Mucosa of gallbladder (tissue), 1 donor: ENCODE data around the gene RPS21. TPM values are rescaled to one million over a fixed set of nuclear protein-coding genes. Genes with fewer than 3 reads are reported as not detected.
"Not testable (repeated sequence)": the region's sequence is repeated elsewhere in the genome, so short reads cannot be mapped to it uniquely, and the experiment has no call there.

Experiments used
- DNase-seq: peaks from one replicate; pipeline ENCODE4 v3.0.0-alpha.2; 2020; ENCODE audit warnings: low spot score
- total RNA-seq: library from RNA; stranded (reverse); gene quantifications from one replicate; pipeline ENCODE4 v1.2.1, GENCODE V29; 2021
- donor health status: DM: no; HTN: no; CAD: no.

The RPS21 gene
- total RNA-seq, 1 donor from 2014 or later, result 968 TPM

- DNase-seq, result no peak
These were observed 21.0 kb upstream of the RPS21 start for GRCh38 chr20:62365814-62366369.

- DNase-seq, result no peak
These were observed 20.4 kb upstream of the RPS21 start for GRCh38 chr20:62366370-62367135.

GRCh38 chr20:62367136-62367632 lies 19.7 kb upstream of the RPS21 start, which contains the start of gene LAMA5:
LAMA5 (minus strand) TSS chr20:62367312; CDS start chr20:62367245, 67 bp downstream.
- DNase-seq, result no peak

GRCh38 chr20:62367633-62368391 lies 19.1 kb upstream of the RPS21 start:
- DNase-seq, result no peak

GRCh38 chr20:62368392-62368975 lies 18.4 kb upstream of the RPS21 start:
- no peak for DNase-seq

GRCh38 chr20:62368976-62369814 lies 17.7 kb upstream of the RPS21 start:
- no peak for DNase-seq

GRCh38 chr20:62369815-62370114 lies 17.1 kb upstream of the RPS21 start:
- no peak for DNase-seq

GRCh38 chr20:62370115-62370806 lies 16.6 kb upstream of the RPS21 start:
- DNase-seq, result no peak

GRCh38 chr20:62370807-62371587 lies 15.9 kb upstream of the RPS21 start:
- no peak for DNase-seq

- no peak for DNase-seq
These were observed 15.3 kb upstream of the RPS21 start for GRCh38 chr20:62371588-62372041.

GRCh38 chr20:62372042-62372993 lies 14.6 kb upstream of the RPS21 start:
- no peak for DNase-seq

- not testable (repeated sequence) for DNase-seq
These were observed 13.2 kb upstream of the RPS21 start for GRCh38 chr20:62373631-62374179.

- DNase-seq, result no peak
These were observed 12.4 kb upstream of the RPS21 start for GRCh38 chr20:62374331-62375152.

- no peak for DNase-seq
These were observed 10.5 kb upstream of the RPS21 start for GRCh38 chr20:62376112-62377063.

GRCh38 chr20:62377064-62377461 lies 9.8 kb upstream of the RPS21 start:
- DNase-seq, result no peak

- no peak for DNase-seq
These were observed 9.2 kb upstream of the RPS21 start for GRCh38 chr20:62377615-62378178.
